Heart right ventricle (tissue), 16 donors: ENCODE data around the gene EPC2. TPM values are rescaled to one million over a fixed set of nuclear protein-coding genes. Genes with fewer than 3 reads are reported as not detected.

Experiments used
- ATAC-seq, 8 donors: fragments of 200-7000 bp; cut with Tn5 transposase; one replicate each; pipeline ENCODE4 v1.9.1; 2020; ENCODE audit warnings: mild to moderate bottlenecking in 8 of 8, moderate library complexity in 8 of 8, moderate number of reproducible peaks in 1 of 8
- DNase-seq, 2 donors: peaks; one replicate each; pipeline ENCODE4 v3.0.0-alpha.2; 2020
- H3K27ac ChIP-seq, 10 donors: fragments of 200-600 bp; sonication (generic) in 2 of 10; one replicate each; pipeline versions ENCODE4 v1.5.0 to v1.8.0; 2020 to 2022; ENCODE audit warnings: mild to moderate bottlenecking in 3 of 10
- H3K27me3 ChIP-seq, 7 donors: fragments of 200-600 bp; one replicate each; pipeline ENCODE4 v1.8.0; 2021 to 2022; ENCODE audit warnings: mild to moderate bottlenecking in 2 of 7
- H3K36me3 ChIP-seq, 9 donors: fragments of 200-600 bp; sonication (generic) in 1 of 9; one replicate each; pipeline versions ENCODE4 v1.5.0 to v1.8.0; 2020 to 2022; ENCODE audit warnings: mild to moderate bottlenecking in 2 of 9
- H3K4me1 ChIP-seq, 9 donors: fragments of 200-600 bp; sonication (generic) in 1 of 9; one replicate each; pipeline versions ENCODE4 v1.5.0 to v1.8.0; 2020 to 2022; ENCODE audit warnings: mild to moderate bottlenecking in 4 of 9
- H3K4me3 ChIP-seq, 10 donors: fragments of 200-600 bp; sonication (generic) in 2 of 10; one replicate each; pipeline versions ENCODE4 v1.5.0 to v1.8.0; 2020 to 2022; ENCODE audit warnings: mild to moderate bottlenecking in 7 of 10, moderate library complexity in 2 of 10
- H3K9me3 ChIP-seq, 11 donors: fragments of 200-600 bp in 10 of 11; sonication (generic) in 2 of 11; one replicate each; pipeline versions ENCODE4 v1.5.0 to v1.8.0; 2013 to 2022; ENCODE audit warnings: mild to moderate bottlenecking in 2 of 11, control low read depth in 1 of 11, moderate library complexity in 1 of 11
- WGBS, 2 donors: extraction: QIAGEN DNeasy Blood & Tissue Kit; methylation state at CpG; one replicate each; pipeline ENCODE4 v1.1.7; 2013; ENCODE audit warnings: inconsistent platforms in 1 of 2; 5-methylcytosine and 5-hydroxymethylcytosine counted together
- intact Hi-C, 10 donors: fragments of 100-400 bp; cut with DNase I; formaldehyde crosslinking; loops; one replicate each; pipeline versions ENCODE4 v1.11.1 to v1.14.2; 2022
- polyA plus RNA-seq, 2 donors: library from polyadenylated mRNA; stranded (reverse); fragments of 200-250 nt; gene quantifications; one replicate each; pipeline ENCODE4 v1.2.3, GENCODE V29; 2013
- total RNA-seq, 10 donors: library from RNA; stranded (reverse); fragmentation: NEBNext Ultra II Directional in 3 of 10; extraction: Animal tissue kit (Norgen Biotek cat#: 25700) in 3 of 10; gene quantifications; one replicate each; pipeline versions ENCODE4 v1.2.1 to v1.2.4, GENCODE V29; 2021 to 2023
- TF ChIP-seq, protein P1 (sequence below), 9 donors: fragments of 200-600 bp; sonication (generic) in 2 of 9; IDR thresholded peaks; one replicate each; pipeline versions ENCODE4 v1.5.0 to v1.8.0; 2021 to 2022; ENCODE audit warnings: antibody characterized with exemption in 9 of 9, mild to moderate bottlenecking in 5 of 9, moderate library complexity in 1 of 9
- donor health status: Arrhythmogenic right ventricular cardiomyopathy.
- donor health status: ischemic (EF 13 %, LVEDD 7.1; RV severe dilation, severe dysfunction).
- donor health status: healthy with polysubstance abuse.
- donor health status: DM: no; HTN: yes; CAD: no.
- donor health status: DM: no; HTN: no; CAD: no.
- donor health status: ischemic (EF 25% LVEDD 6.9; RV normal size, moderate dysfunction).
- donor health status: ischemic (EF 25% LVEDD 5.7; RV mildly dilated, moderate dysfunction).
- donor health status: healthy.
- donor health status: DM: yes; HTN: yes; CAD: no.
- donor health status: Ischemic cardiomyopathy.
- donor health status: ischemic (EF 35%, LVEDD 5.7; RV mildly dilated, moderate dysfunction).
- donor health status: nonischemic (EF 11% LVEDD 7.7; RV severe dilation, severe dysfunction).
- donor health status: DM: yes; HTN: yes; CAD: no.
- donor health status: PGD.
- donor health status: ischemic (EF 29% LVEDD 5.4; RV normal size, mild dysfunction).
- donor health status: nonischemic (EF 23%, LVEDD 6.1; RV moderate dilation, normal function).

The EPC2 gene
- total and polyA plus RNA-seq, 12 donors, result 5.5 to 28.8 (median 20.9) TPM

DNA sequence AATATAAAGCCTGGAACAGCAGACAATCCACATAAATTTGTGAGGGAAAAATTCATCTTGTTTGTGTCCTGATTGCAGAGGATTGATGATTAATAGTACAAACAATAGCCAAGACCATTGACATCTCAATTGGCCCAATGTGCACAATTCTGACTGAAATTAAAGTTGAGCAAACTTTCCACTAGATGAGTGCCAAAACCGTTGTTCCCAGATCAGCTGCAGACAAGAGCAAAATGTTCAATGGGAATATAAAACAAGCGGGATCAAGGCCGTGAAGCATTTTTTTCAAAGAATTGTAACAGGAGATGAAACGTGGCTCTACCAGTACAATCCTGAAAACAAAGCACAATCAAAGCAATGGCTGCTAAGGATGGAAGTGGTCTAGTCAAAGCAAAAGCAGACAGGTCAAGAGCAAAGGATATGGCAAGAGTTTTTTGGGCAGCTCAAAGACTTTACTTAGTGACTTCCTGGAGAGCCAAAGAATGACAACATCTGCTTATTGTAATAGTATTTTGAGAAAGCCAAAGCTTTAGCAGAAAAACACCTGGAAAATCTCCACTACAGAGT, 174.6 kb downstream of the EPC2 start:
- H3K36me3 ChIP-seq, result no peaks in the 10 kb centered on the region
- intact Hi-C loops, result no loop called here
- H3K4me3 ChIP-seq, result no peak overlapping the region
- H3K27me3 ChIP-seq, result no peaks in the 10 kb centered on the region
- no peaks in the 10 kb centered on the region for H3K9me3 ChIP-seq
- WGBS, 2 donors, result 61 to 68% methylated on average over 4 of the region's 4 CpGs
- TF ChIP-seq, protein P1, sequence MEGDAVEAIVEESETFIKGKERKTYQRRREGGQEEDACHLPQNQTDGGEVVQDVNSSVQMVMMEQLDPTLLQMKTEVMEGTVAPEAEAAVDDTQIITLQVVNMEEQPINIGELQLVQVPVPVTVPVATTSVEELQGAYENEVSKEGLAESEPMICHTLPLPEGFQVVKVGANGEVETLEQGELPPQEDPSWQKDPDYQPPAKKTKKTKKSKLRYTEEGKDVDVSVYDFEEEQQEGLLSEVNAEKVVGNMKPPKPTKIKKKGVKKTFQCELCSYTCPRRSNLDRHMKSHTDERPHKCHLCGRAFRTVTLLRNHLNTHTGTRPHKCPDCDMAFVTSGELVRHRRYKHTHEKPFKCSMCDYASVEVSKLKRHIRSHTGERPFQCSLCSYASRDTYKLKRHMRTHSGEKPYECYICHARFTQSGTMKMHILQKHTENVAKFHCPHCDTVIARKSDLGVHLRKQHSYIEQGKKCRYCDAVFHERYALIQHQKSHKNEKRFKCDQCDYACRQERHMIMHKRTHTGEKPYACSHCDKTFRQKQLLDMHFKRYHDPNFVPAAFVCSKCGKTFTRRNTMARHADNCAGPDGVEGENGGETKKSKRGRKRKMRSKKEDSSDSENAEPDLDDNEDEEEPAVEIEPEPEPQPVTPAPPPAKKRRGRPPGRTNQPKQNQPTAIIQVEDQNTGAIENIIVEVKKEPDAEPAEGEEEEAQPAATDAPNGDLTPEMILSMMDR (IDR thresholded peaks at IDR 0.05), result no peak
- peaks cover 0 to 25% (median 14%) of the 10 kb centered on the region in 9 donors for H3K4me1 ChIP-seq
- DNase-seq (no peak), ATAC-seq (no peak)
- no peak overlapping the region for H3K27ac ChIP-seq

DNA sequence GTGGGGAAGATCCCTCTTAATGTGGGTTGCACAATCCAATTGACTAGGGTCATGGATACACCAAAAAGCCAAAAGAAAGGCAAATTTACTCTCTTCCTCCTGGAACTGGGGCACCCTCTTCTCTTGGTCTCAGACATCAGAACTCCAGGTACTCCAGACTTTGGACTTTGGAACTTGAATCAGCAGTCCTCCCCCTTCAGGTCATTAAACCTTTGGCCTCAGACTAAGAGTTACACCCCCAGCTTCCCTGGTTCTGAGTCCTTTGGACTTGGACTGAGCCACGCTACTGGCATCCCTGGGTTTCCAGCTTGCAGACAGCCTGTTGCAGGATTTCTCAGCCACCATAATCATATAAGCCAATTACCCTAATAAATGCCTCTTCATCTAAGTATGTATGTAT, 179.6 kb downstream of the EPC2 start:
- TF ChIP-seq, protein P1 (IDR thresholded peaks at IDR 0.05), result no peak
- Histone ChIP-seq H3K36me3 (no peaks in the 10 kb centered on the region), H3K4me1 (no peaks in the 10 kb centered on the region), H3K27ac (no peak overlapping the region), H3K4me3 (no peak overlapping the region), H3K9me3 (no peaks in the 10 kb centered on the region), H3K27me3 (no peaks in the 10 kb centered on the region)
- WGBS, 2 donors, result 91 to 98% methylated on average over 1 of the region's 1 CpG
- intact Hi-C loops, result no loop called here
- ATAC-seq, result no peak
- no peak for DNase-seq

DNA sequence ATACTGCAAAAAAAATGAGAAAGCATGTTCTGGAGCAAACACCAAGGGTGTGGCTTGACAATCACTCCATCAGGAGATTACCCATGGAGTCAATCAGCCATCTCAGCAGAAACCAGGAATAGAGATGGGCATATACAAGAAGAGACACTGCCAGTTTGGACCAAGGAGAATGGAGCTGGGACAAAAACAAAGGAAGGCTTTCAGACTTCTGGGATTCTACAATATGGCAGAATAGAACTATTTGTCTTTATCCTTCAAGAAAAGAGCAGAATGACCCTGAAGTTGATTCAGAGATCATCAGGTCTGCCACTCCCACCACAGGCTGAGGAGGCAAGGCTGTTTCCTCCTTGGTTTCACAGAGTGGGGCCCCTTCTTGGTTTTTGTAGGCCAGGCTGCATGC, 182.2 kb downstream of the EPC2 start:
- DNase-seq (no peak), ATAC-seq (no peak)
- no peaks in the 10 kb centered on the region for H3K9me3 ChIP-seq
- H3K4me3 ChIP-seq, result no peak overlapping the region
- H3K27ac ChIP-seq, result no peak overlapping the region
- H3K4me1 ChIP-seq, result no peaks in the 10 kb centered on the region
- TF ChIP-seq, protein P1 (IDR thresholded peaks at IDR 0.05), result no peak
- H3K36me3 ChIP-seq, result no peaks in the 10 kb centered on the region
- intact Hi-C loops, result no loop called here
- no peaks in the 10 kb centered on the region for H3K27me3 ChIP-seq

DNA sequence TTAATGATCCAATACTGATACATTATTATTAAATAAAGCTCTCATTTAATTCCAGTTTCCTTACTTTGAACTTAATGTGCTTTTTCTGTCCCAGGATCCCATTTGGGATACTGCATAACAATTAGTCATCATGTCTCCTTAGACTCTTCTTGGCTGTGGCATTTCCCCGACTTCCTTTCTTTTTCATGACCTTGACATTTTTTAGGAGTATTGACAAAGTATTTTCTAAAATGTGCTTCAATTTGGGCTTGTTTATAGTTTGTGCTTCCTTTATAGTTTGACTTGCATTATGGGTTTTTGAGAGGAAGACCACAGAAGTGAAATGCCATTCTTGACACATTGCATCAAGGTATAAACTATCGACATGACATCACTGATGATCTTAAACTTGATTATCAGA, 184.4 kb downstream of the EPC2 start:
- no peaks in the 10 kb centered on the region for H3K27me3 ChIP-seq
- H3K4me3 ChIP-seq, result no peak overlapping the region
- no peaks in the 10 kb centered on the region for H3K4me1 ChIP-seq
- H3K36me3 ChIP-seq, result no peaks in the 10 kb centered on the region
- no peak overlapping the region for H3K27ac ChIP-seq
- intact Hi-C loops, result no loop called here
- DNase-seq (no peak), ATAC-seq (no peak)
- TF ChIP-seq, protein P1 (IDR thresholded peaks at IDR 0.05), result no peak
- H3K9me3 ChIP-seq, result no peaks in the 10 kb centered on the region
- 65 to 76% methylated on average over 2 of the region's 2 CpGs for WGBS, 2 donors
